ENCODE data around the gene THADA. TPM values are rescaled to one million over a fixed set of nuclear protein-coding genes. Genes with fewer than 3 reads are reported as not detected.

THADA gene
- polyA plus RNA-seq, 1 experiment: 21.6 TPM

DNA sequence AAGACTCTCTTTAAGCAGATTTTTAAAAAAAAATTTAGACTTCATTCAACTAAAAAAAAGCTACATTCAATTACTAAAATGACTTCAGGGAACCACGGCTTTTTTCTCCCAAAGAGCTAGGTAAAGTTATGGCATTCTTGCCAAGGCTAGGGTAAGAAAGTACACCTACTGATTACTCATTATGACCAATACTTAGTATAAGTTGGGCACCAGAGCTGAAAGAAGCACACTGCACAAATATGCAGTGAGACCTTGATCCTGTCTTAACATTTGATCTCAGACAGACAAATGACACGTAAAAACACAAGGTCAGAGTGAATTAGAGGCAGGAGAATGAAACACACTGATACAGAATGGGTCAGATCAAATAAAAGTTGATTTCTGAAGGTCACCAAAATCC lies 88.7 kb downstream of the THADA start:
- Histone ChIP-seq H3K36me3 (ENCODE audit: control insufficient read depth, insufficient read depth, low read length) (peaks cover 1% of the 10 kb centered on the region; the same call in 1 of the 2 replicates), H3K27me3 (ENCODE audit: control insufficient read depth, insufficient read depth, low read length) (no peaks in the 10 kb centered on the region), H3K4me3 (ENCODE audit: low read depth, low read length) (no peak overlapping the region)
- no peak for TF ChIP-seq CTCF (IDR thresholded peaks at IDR 0.05; ENCODE audit: insufficient read depth, low read depth, low read length)
- POLR2A ChIA-PET: no interaction called here
- CTCF ChIA-PET: interaction anchor here (1.2 to 1.6 kb wide), 2 partner anchors 13 to 278 kb away, joined by 3 to 6 read pairs; no protein-coding TSS in a partner anchor
- no peak for DNase-seq (ENCODE audit: low read depth)

DNA sequence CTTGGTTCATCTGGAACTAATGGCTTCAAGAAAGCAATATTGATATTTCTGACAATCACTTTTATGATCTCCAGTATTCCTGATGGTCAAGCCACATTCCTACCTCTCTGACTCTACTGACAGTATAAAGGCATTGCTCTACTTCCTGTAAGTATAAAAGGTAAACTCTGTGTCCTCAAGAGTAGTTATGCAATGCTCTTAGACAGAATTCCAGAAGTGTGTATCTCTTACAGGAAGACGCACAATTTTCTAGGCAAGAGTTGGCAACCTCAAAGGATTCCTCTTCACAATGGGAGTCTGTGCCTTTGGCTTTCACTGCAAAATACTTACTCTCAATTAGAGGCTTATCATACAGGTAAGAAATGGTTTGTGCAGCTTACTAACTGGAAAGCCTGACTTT lies 100.1 kb downstream of the THADA start:
- CTCF ChIA-PET: interaction anchor here (3.7 kb wide), 1 partner anchor 11 kb away, joined by 12 read pairs; no protein-coding TSS in a partner anchor

DNA sequence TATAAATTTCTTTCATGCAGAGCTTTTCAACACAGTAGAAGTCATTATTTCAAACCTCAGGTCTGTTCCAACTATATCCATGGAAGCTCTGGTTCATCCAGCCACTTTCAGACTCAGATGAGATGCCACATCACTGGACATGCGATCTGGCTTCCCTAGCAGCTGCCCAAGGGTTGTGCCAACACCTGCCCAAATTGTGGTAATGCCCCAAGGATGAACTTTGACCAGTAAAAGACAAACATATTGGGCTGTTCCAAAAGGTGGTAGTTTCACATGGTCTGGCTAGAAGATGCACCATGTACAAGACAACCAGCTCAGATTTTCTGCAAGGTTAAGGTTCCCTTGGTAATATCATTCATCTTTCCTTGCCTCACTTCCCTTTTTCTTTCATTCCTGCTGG lies 101.9 kb downstream of the THADA start:
- no peak overlapping the region for H3K4me3 ChIP-seq (ENCODE audit: low read depth, low read length)
- ChIA-PET POLR2A (no interaction called here), CTCF (interaction anchor here (1.7 to 3.7 kb wide), 2 partner anchors 9 to 13 kb away, joined by 6 to 12 read pairs; no protein-coding TSS in a partner anchor)
- H3K36me3 ChIP-seq (ENCODE audit: control insufficient read depth, insufficient read depth, low read length): peaks cover 2% of the 10 kb centered on the region; the same call in 1 of the 2 replicates
- no peaks in the 10 kb centered on the region for H3K27me3 ChIP-seq (ENCODE audit: control insufficient read depth, insufficient read depth, low read length)
- no peak for DNase-seq (ENCODE audit: low read depth)
- no peak for TF ChIP-seq CTCF (IDR thresholded peaks at IDR 0.05; ENCODE audit: insufficient read depth, low read depth, low read length)

More for the DNA sequence above, 100.1 kb downstream of the THADA start:
- no peaks in the 10 kb centered on the region for H3K27me3 ChIP-seq (ENCODE audit: control insufficient read depth, insufficient read depth, low read length)
- TF ChIP-seq CTCF (IDR thresholded peaks at IDR 0.05; ENCODE audit: insufficient read depth, low read depth, low read length): no peak
- DNase-seq (ENCODE audit: low read depth): no peak
- H3K4me3 ChIP-seq (ENCODE audit: low read depth, low read length): no peak overlapping the region
- POLR2A ChIA-PET: no interaction called here
- peaks cover 2% of the 10 kb centered on the region; the same call in 1 of the 2 replicates for H3K36me3 ChIP-seq (ENCODE audit: control insufficient read depth, insufficient read depth, low read length)

GRCh38 chr2:43491065-43491639 lies 104.7 kb downstream of the THADA start:
- peaks cover 2% of the 10 kb centered on the region; the same call in 1 of the 2 replicates for H3K36me3 ChIP-seq (ENCODE audit: control insufficient read depth, insufficient read depth, low read length)
- no peak overlapping the region for H3K4me3 ChIP-seq (ENCODE audit: low read depth, low read length)
- ChIA-PET POLR2A (interaction anchor here (0.7 kb wide), 1 partner anchor 466 kb away, joined by 3 read pairs; no protein-coding TSS in a partner anchor), CTCF (interaction anchor here (0.9 to 1.2 kb wide), 3 partner anchors 10 to 516 kb away, joined by 3 to 5 read pairs (median 3); no protein-coding TSS in a partner anchor)
- no peaks in the 10 kb centered on the region for H3K27me3 ChIP-seq (ENCODE audit: control insufficient read depth, insufficient read depth, low read length)
- no peak for TF ChIP-seq CTCF (IDR thresholded peaks at IDR 0.05; ENCODE audit: insufficient read depth, low read depth, low read length)
- DNase-seq (ENCODE audit: low read depth): peak; percentile 21

DNA sequence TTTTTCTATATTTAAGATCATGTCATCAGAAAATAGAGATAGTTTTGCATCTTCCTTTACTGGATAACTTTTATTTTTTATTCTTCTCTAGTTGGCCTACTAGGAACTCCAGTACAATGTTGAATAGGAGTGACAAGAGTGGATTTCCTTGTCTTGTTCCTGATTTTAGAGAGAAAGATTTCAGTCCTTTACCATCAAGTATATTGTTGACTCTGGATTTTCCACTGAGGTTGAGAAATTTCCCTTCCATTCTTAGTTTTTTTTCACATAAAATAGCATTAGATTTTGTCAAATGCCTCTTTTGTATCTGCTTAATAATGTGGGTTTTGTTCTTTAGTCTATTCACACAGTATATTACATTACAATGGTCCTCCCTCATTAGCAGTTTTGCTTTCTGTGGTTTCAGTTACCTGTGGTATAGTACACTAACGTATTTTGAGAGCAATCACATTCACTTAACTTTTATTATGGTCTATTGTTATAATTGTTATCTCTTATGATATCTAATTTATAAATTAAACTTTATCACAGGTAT lies 105.5 kb downstream of the THADA start:
- H3K36me3 ChIP-seq (ENCODE audit: control insufficient read depth, insufficient read depth, low read length): peaks cover 2% of the 10 kb centered on the region; the same call in 1 of the 2 replicates
- H3K4me3 ChIP-seq (ENCODE audit: low read depth, low read length): no peak overlapping the region
- CTCF ChIA-PET: interaction anchor here (0.9 kb wide), 1 partner anchor 516 kb away, joined by 3 read pairs; no protein-coding TSS in a partner anchor
- no peaks in the 10 kb centered on the region for H3K27me3 ChIP-seq (ENCODE audit: control insufficient read depth, insufficient read depth, low read length)
- no peak for DNase-seq (ENCODE audit: low read depth)
- POLR2A ChIA-PET: no interaction called here
- no peak for TF ChIP-seq CTCF (IDR thresholded peaks at IDR 0.05; ENCODE audit: insufficient read depth, low read depth, low read length)

All from BJ (cell line).